Measurements from ENCODE around the gene EMC8.
"Not testable (repeated sequence)": the region's sequence is repeated elsewhere in the genome, so short reads cannot be mapped to it uniquely, and the experiment has no call there.

EMC8 gene

DNA sequence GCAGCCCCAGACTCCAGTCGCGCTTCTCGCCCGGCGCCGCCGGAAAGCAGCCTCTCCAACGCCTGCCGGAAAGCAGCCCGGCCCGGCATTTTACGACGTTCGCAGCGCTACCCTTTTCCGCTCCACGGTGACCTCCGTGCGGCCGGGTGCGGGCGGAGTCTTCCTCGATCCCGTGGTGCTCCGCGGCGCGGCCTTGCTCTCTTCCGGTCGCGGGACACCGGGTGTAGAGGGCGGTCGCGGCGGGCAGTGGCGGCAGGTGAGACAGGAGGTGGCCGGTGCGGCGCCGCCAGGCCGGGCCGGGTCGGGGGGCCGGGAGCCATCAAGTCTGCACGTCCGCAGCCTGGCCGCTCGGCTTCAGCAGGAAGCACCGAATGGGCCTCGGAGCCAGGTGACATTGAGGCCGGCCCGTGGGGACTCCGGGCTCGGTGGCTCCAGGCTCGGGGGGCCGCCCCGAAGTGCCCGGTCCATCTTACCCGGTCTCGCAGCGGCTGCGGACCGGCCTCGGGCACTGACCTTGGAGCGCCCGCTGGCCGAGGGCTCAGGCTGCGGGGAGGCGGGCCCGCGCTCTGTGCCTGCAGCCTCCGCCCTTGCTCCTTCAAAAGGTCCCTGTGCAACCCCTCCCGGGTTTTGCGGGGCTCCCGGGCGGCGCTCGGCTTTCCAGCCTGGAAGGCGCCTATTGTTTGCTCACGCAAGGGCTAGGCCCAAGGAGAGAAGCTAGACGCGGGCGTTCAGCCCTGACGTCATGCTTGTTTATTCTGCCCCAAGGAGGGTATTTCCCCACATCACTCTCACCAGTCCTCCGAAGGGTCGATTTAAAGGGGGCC lies at the start of gene EMC8, which contains the start of gene COX4I1:
EMC8 (minus strand) TSS at position 48 of the 824 bp plus-strand sequence. CDS start 249 bp downstream, outside the sequence.
COX4I1 (plus strand) TSS at position 199 of the 824 bp plus-strand sequence. CDS start 1,511 bp downstream, outside the sequence.
- DNase-seq: peak; percentile 67 to 92

DNA sequence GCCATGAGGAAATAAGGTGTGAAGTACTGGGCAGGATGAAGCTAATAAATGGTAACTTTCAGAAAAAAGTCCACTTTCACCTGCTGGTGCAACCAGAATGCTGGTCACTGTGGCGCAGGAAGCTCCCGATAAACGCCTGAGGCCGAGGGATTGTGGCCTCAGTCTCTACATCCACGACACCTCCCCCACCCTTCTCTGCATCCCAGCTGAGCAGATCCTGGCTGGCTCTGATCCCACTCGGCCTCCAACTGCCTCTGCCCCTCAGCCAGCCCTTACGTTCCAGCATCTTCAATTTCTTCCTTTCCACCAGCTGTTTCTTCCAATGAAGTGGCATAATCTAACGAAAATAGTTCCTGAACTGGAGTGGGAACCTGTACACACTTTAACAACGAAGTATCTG lies 49.6 kb upstream of the EMC8 start:
- no peak for DNase-seq

DNA sequence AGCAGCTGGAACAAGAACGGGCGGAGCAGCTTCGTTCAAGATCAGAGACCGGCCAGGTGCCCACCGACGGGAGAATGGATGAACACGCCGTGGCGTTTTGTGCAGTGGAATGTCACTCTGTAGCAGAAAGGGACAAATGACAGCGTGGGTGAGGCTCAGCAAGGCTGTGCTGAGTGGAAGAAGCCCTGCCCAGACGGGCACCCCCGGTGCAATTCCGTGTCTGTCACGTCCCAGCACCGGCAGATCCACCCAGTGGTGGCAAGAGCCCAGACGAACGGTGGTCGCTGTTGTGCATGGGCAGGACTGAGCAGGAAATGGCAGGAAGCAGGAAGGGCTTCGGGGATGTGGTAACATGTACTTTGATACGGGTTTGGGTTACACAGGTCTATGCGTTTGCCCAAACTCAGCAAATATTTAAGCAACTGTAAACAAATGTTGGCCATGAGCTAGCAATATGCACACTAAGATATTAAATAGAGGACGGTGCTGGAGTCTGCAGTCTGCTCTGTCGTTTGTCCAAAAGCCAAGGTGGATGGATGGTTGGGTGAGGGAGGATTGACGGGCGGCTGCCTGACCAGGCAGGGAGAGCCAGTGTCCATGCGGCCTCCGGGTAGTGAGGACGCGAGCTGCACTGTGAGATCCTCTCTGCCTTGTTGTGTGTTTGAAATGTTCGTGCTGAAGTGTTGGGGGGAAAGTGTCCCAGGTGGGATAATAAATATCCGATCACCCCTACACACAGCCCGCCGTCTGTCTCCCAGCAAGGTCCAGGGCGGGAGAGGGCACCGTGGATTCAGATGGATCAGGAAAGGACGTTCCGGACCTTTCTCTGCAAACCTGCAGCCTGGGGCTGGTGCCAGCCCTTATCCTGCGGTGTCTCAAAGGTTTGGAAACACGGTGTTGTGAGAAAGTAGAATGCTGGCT lies 48.6 kb upstream of the EMC8 start:
- no peak for DNase-seq

- DNase-seq: no peak
Observed at GRCh38 chr16:85847036-85847435, 47.7 kb upstream of the EMC8 start.

DNA sequence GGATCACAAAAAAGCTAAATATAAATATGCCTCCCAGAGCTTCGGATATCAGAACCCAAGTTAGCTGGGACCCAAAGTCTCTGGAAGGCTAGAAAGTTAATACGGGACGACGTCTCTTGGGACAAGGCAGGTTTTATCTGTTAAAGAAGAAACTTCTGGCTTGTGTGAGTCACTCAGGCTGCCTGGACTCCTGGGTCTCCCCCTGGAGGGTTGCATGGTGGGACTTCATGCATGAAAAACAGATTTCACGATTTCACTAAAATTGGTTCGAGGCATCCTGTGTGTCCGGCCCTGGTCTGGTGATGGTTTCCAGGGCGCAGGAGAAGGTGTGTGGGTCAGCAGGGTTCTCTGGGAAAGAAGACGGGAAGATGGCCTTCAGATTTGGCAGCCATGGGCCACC lies 47.1 kb upstream of the EMC8 start:
- DNase-seq: no peak

GRCh38 chr16:85845266-85845665 lies 45.9 kb upstream of the EMC8 start:
- no peak for DNase-seq

GRCh38 chr16:85844786-85845185 lies 45.4 kb upstream of the EMC8 start:
- no peak for DNase-seq

GRCh38 chr16:85844169-85844481 lies 44.8 kb upstream of the EMC8 start:
- no peak for DNase-seq

GRCh38 chr16:85843471-85844168 lies 44.3 kb upstream of the EMC8 start:
- no peak for DNase-seq

GRCh38 chr16:85842848-85843247 lies 43.5 kb upstream of the EMC8 start:
- no peak for DNase-seq

GRCh38 chr16:85842435-85842834 lies 43.1 kb upstream of the EMC8 start:
- no peak for DNase-seq

GRCh38 chr16:85840801-85841200 lies 41.5 kb upstream of the EMC8 start:
- DNase-seq: no peak

GRCh38 chr16:85840395-85840794 lies 41.1 kb upstream of the EMC8 start:
- no peak for DNase-seq

- DNase-seq: no peak
Observed at GRCh38 chr16:85839681-85840240, 40.4 kb upstream of the EMC8 start.

DNA sequence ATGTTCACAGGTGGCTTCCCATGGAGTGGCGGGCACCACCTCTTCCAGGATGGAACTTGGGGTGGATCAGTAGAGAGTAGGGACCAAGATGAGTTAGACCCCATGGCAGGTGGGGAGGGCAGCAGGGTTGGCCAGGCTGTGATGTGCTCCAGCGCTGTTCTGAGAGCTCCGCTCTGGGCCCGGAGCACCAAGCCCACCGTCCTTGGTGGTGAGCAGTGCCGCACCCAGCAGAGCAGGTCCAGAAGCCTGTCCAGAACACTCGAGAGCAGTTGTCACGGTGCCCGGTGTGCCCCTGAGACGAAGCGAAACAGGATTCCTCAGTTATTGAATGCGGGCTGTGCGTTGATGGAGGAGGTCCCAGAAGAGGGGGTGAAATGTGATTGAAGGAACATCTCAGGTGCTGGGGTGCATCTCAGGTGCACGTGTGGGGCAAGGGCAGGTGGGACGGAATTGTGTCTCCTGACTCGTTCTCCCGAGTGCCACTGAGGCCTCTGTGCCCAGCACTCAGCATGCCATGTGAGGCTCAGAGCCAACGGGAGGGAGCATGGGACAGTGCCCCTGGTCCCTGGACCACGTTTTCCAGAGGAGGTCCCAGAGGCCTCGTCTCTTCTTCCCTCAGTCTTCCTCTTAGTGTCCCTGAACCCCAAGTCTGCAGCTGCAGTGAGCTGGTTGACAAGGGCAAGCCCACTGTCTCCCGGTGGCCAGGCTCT lies 39.7 kb upstream of the EMC8 start:
- no peak for DNase-seq

DNA sequence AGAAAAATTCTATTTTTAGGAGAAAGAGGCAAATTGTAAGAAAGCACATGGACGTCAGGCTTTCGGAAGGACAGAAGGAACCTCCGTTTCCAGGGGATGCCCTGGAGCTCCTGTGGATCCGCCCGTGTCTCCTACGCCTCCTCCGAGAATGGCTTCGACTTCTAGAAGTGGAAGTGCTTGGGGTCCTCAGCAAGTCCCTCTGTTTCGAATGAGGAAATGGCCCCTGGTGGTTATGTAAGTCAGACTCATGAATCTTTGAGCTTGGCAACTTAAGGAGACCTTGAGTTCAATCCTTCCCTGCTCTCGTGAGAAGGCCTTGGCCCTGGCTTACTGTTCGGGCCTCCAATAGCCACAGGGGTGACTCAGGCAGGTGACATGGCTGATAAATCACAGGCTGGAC lies 39.0 kb upstream of the EMC8 start:
- DNase-seq: no peak

DNA sequence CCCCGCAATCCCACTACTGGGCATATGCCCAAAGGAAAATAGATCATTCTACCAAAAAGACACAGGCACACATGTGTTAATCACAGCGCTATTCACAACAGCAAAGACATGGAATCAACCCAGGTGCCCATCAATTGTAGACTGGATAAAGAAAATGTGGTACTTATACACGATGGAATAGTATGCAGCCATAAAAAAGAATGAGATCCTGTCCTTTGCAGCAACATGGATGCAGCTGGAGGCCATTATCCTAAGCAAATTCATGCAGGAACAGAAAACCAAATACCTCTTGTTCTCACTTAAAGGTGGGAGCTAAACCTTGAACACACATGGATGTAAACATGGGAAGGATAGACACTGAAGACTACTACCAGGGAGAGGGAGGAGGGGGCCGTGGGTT lies 38.3 kb upstream of the EMC8 start:
- not testable (repeated sequence) for DNase-seq

DNA sequence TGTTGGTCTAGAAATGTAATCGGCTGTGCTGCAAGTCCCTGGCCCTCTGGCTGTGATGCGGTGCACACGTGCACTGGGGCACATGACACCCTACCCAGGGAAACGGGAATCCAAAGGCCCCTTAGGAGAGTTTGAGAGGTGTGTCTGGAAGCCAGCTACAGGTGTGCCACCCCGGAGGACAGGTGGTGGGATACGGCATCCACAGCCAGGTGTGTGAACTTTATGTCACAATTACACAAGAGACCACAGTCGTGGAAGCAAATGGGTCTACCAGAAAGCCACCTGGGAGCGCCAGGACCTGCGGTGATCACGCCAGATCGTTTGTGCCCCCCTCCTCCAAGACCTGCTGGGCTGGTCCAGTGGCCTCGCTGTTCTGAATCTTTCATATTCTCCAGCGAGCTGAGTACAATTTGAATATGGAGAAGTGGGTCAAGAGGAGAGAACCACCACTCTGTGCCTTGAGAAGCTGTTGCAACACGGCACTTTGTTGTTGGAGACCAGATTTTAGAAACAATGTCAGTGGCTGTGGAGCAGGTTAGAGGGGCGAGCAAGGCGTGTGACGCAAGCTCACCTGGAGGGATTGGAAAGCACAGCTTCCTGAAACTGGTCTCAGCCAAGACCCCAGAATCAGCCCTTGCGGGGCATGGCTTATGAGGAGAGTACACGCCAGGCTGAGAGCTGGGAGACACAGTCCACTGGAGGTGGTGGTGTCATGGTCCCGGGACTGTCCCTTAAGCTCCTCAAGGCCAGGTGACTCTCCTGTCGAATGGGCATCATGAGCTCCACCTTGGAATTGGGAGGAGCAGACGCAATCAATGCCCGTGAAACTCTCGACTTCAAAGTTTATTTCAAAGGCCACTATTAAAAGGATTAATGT lies 37.6 kb upstream of the EMC8 start:
- no peak for DNase-seq

DNA sequence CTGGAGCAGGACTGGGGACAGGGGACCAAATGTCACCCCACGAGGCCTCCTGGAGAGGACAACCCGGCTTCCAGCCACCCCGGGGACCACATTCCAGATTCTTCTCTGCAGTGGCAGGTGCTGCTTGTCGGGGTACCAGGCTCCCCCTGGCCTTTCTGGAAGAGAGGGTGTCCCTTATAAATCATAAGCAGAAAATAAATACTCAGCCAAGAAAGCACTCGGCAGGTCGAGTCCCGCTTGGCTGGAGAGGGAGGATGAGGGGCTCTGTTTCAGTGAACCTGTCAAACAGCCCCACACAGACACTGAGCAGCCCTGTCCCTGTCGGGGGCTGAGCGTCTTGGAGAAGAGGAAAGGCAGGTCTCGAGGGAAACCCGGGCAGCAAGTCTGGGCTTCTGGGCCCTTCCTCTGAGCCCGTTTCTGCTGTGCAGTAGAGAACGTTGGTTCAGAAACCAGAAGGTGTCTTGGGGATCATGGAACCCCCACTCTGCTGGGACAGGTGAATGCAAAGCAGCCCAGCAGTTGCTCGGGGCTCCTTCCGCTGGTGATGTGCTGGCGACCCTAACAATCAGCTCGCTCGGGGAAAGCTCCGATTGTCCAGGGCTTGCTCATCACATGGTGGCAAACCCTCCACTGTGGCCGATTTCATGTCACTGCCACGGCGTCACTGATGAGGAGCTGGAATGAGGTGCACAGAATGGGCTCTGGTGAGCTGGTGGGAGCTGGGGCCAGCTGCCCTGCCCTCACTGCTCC lies 36.8 kb upstream of the EMC8 start:
- DNase-seq: no peak

- peak in 1 of 2 experiments; percentile 15 for DNase-seq
Observed at GRCh38 chr16:85835227-85835751, 35.9 kb upstream of the EMC8 start.

Measured in NCI-H526 (cell line).